H1 (cell line): ENCODE measurements around the gene CRCP. TPM values are rescaled to one million over a fixed set of nuclear protein-coding genes. Genes with fewer than 3 reads are reported as not detected.
A peak's percentile ranks its signal among the peaks of the same experiment; 100 is the strongest.

ENCODE experiments used
- CTCF ChIA-PET: fragments of 300-600 bp; sonication (Branson Sonifier 250); formaldehyde crosslinking; loops from one replicate; lab custom pipeline; 2021; ENCODE audit not compliant: partially characterized antibody; lab: Charles Lee
- POLR2A ChIA-PET: fragments of 300-600 bp; sonication (Branson Sonifier 250); formaldehyde crosslinking; loops from one replicate; lab custom pipeline; 2021; ENCODE audit warnings: inconsistent platforms; ENCODE audit not compliant: partially characterized antibody; lab: Charles Lee
- DNase-seq, 2 experiments: peaks; one replicate each; pipeline versions ENCODE4 v3.0.0 to v3.0.0-alpha.2; 2010 to 2022; ENCODE audit warnings: low spot score in 2 of 2, low read depth in 1 of 2, mixed read lengths in 1 of 2
- FAIRE-seq: peaks from 2 replicates; lab custom pipeline; 2011; peaks lifted over from hg19 to GRCh38; lab: Jason Lieb, UNC
- H2AFZ ChIP-seq: 2 replicates; pipeline ENCODE4 v1.8.1; 2012; ENCODE audit warnings: low read length, inconsistent platforms
- H2AK5ac ChIP-seq: 2 replicates; pipeline ENCODE4 v1.6.1; 2013; ENCODE audit warnings: low read depth, low read length
- H2BK120ac ChIP-seq: replicated peaks from 2 replicates; pipeline ENCODE3; 2013; ENCODE audit warnings: low read depth, low read length, inconsistent platforms
- H2BK12ac ChIP-seq: 2 replicates; pipeline ENCODE4 v1.6.1; 2013; ENCODE audit warnings: low read depth, low read length
- H2BK15ac ChIP-seq: 2 replicates; pipeline ENCODE4 v1.6.1; 2013; ENCODE audit warnings: low read length
- H2BK20ac ChIP-seq: 2 replicates; pipeline ENCODE4 v1.6.1; 2013; ENCODE audit warnings: low read length
- H2BK5ac ChIP-seq: 2 replicates; pipeline ENCODE4 v1.6.1; 2013; ENCODE audit warnings: low read depth, low read length
- H3K14ac ChIP-seq: 2 replicates; pipeline ENCODE4 v1.6.1; 2013; ENCODE audit warnings: inconsistent platforms; ENCODE audit not compliant: insufficient read length
- H3K18ac ChIP-seq: 2 replicates; pipeline ENCODE4 v1.6.1; 2013; ENCODE audit warnings: low read length; ENCODE audit errors: extremely low read depth
- H3K23ac ChIP-seq: 2 replicates; pipeline ENCODE4 v1.6.1; 2013; ENCODE audit warnings: inconsistent platforms; ENCODE audit not compliant: insufficient read length
- H3K23me2 ChIP-seq: 2 replicates; pipeline ENCODE4 v1.6.1; 2013; ENCODE audit warnings: low read depth, low read length
- H3K27ac ChIP-seq: 2 replicates; pipeline ENCODE4 v1.6.1; 2011; ENCODE audit warnings: low read depth, low read length, inconsistent platforms
- H3K27me3 ChIP-seq, 4 experiments: replicated peaks in 1 of 4; 1 replicate in 1 of 4; 2 replicates in 3 of 4; pipeline versions ENCODE4 v1.6.1 to v1.8.1; 2011 to 2013; ENCODE audit warnings: low read length in 3 of 4, mild to moderate bottlenecking in 3 of 4, inconsistent platforms in 2 of 4, mixed read lengths in 2 of 4, moderate library complexity in 1 of 4; ENCODE audit not compliant: control insufficient read depth in 3 of 4, insufficient read depth in 3 of 4; ENCODE audit errors: extremely low read depth in 1 of 4
- H3K36me3 ChIP-seq, 4 experiments: 2 replicates each; pipeline versions ENCODE4 v1.6.1 to v1.8.1; 2011 to 2013; ENCODE audit warnings: mild to moderate bottlenecking in 4 of 4, low read length in 3 of 4, moderate library complexity in 2 of 4, control low read depth in 1 of 4, inconsistent platforms in 1 of 4; ENCODE audit not compliant: insufficient read depth in 4 of 4, control insufficient read depth in 2 of 4
- H3K4ac ChIP-seq: replicated peaks from 2 replicates; pipeline ENCODE3; 2013; ENCODE audit warnings: low read length, low read depth, mixed read lengths, inconsistent platforms; ENCODE audit not compliant: insufficient read length
- H3K4me1 ChIP-seq, 4 experiments: replicated peaks in 1 of 4; 1 replicate in 1 of 4; 2 replicates in 3 of 4; pipeline versions ENCODE4 v1.6.1 to v1.8.1; 2011 to 2013; ENCODE audit warnings: low read length in 3 of 4, inconsistent platforms in 2 of 4, mixed read lengths in 1 of 4; ENCODE audit not compliant: insufficient read depth in 4 of 4, control insufficient read depth in 3 of 4
- H3K4me2 ChIP-seq, 2 experiments: 2 replicates each; pipeline versions ENCODE4 v1.6.1 to v1.8.1; 2011 to 2013; ENCODE audit warnings: low read depth in 2 of 2, low read length in 2 of 2, control low read depth in 1 of 2, inconsistent platforms in 1 of 2, mild to moderate bottlenecking in 1 of 2; ENCODE audit not compliant: insufficient read depth in 1 of 2
- H3K4me3 ChIP-seq, 4 experiments: fragments of 200-600, 300-600 bp in 1 of 4; sonication (generic), shearing (Covaris generic), sonication (Bioruptor Twin) in 1 of 4; 2 replicates each; pipeline versions ENCODE4 v1.5.1 to v1.8.1; 2011 to 2016; ENCODE audit warnings: low read length in 4 of 4, low read depth in 3 of 4, control low read depth in 2 of 4, inconsistent platforms in 2 of 4, mild to moderate bottlenecking in 2 of 4, mixed read lengths in 1 of 4, moderate library complexity in 1 of 4; ENCODE audit not compliant: insufficient read depth in 2 of 4; ENCODE audit errors: extremely low read depth in 1 of 4
- H3K56ac ChIP-seq: replicated peaks from 2 replicates; pipeline ENCODE3; 2013; ENCODE audit warnings: low read depth, mild to moderate bottlenecking, mixed read lengths, low read length, inconsistent platforms; ENCODE audit not compliant: insufficient read length
- H3K79me1 ChIP-seq: 2 replicates; pipeline ENCODE4 v1.6.1; 2013; ENCODE audit warnings: low read depth, low read length, control low read depth
- H3K79me2 ChIP-seq, 2 experiments: 2 replicates each; pipeline versions ENCODE4 v1.6.1 to v1.8.1; 2012 to 2013; ENCODE audit warnings: low read length in 2 of 2, mild to moderate bottlenecking in 2 of 2, inconsistent platforms in 1 of 2; ENCODE audit not compliant: insufficient read depth in 2 of 2, control insufficient read depth in 1 of 2
- H3K9ac ChIP-seq, 4 experiments: replicated peaks in 1 of 4; 1 replicate in 1 of 4; 2 replicates in 3 of 4; pipeline versions ENCODE4 v1.6.1 to v1.8.1; 2011 to 2013; ENCODE audit warnings: low read depth in 3 of 4, low read length in 3 of 4, control low read depth in 2 of 4, mild to moderate bottlenecking in 2 of 4, moderate library complexity in 2 of 4, inconsistent platforms in 1 of 4; ENCODE audit errors: extremely low read depth in 1 of 4
- H3K9me3 ChIP-seq, 2 experiments: 2 replicates each; pipeline versions ENCODE4 v1.6.1 to v1.8.1; 2012 to 2013; ENCODE audit warnings: mild to moderate bottlenecking in 2 of 2, moderate library complexity in 2 of 2, control low read depth in 1 of 2, inconsistent platforms in 1 of 2, low read depth in 1 of 2, low read length in 1 of 2, mixed read lengths in 1 of 2; ENCODE audit not compliant: insufficient read depth in 2 of 2
- H4K20me1 ChIP-seq, 2 experiments: replicated peaks in 1 of 2; 2 replicates each; pipeline versions ENCODE3 to v1.8.1; 2011 to 2013; ENCODE audit warnings: inconsistent platforms in 2 of 2, low read length in 2 of 2, mild to moderate bottlenecking in 1 of 2; ENCODE audit not compliant: insufficient read depth in 2 of 2, control insufficient read depth in 1 of 2
- H4K5ac ChIP-seq: 2 replicates; pipeline ENCODE4 v1.6.1; 2013; ENCODE audit warnings: low read length, low read depth, mixed read lengths, inconsistent platforms; ENCODE audit not compliant: insufficient read length
- H4K8ac ChIP-seq: 2 replicates; pipeline ENCODE4 v1.8.0; 2013; ENCODE audit warnings: mild to moderate bottlenecking, moderate library complexity, low read length, inconsistent platforms; ENCODE audit not compliant: insufficient read depth; ENCODE audit errors: extremely low read depth
- H4K91ac ChIP-seq: replicated peaks from 2 replicates; pipeline ENCODE3; 2013; ENCODE audit warnings: low read length, mixed read lengths, inconsistent platforms; ENCODE audit not compliant: insufficient read length
- BACH1 ChIP-seq: IDR thresholded peaks from 2 replicates; pipeline ENCODE4 v1.6.1; 2012; ENCODE audit warnings: low read length, improper control_type of control experiment
- CHD2 ChIP-seq: IDR thresholded peaks from 2 replicates; pipeline ENCODE4 v1.6.1; 2012; ENCODE audit warnings: low read length, improper control_type of control experiment
- WGBS, 2 experiments: shearing (Covaris generic) in 1 of 2; methylation state at CpG; one replicate each; pipeline versions ENCODE4 v1.1.6 to v1.1.7; 2013 to 2015; ENCODE audit warnings: low lambda C conversion rate in 2 of 2, mixed read lengths in 2 of 2, inconsistent platforms in 1 of 2, low coverage in 1 of 2, missing lambda C conversion rate in 1 of 2; ENCODE audit not compliant: insufficient replicate concordance in 2 of 2, insufficient coverage in 1 of 2, insufficient read length in 1 of 2; ENCODE audit errors: extremely low coverage in 1 of 2, missing lambda C conversion rate in 1 of 2; 5-methylcytosine and 5-hydroxymethylcytosine counted together
- polyA plus RNA-seq, 7 experiments: library from polyadenylated mRNA; depleted of rRNA in 3 of 7; stranded (reverse) in 5 of 7; unstranded in 2 of 7; fragments of >200 nt in 5 of 7; fragments of 200-250 nt in 2 of 7; gene quantifications; 1 replicate in 5 of 7; 2 replicates in 1 of 7; 4 replicates in 1 of 7; pipeline versions ENCODE4 v1.2.1 to v1.2.3, GENCODE V29; 2011 to 2013; ENCODE audit warnings: missing spikeins in 2 of 7, mixed read lengths in 2 of 7
- total RNA-seq: library from RNA; stranded (reverse); fragmentation: NEBNext Ultra II Directional; extraction: Animal tissue kit (Norgen Biotek cat#: 25700); gene quantifications from 2 replicates; pipeline ENCODE4 v1.2.1, GENCODE V29; 2021
- TF ChIP-seq, protein P1 (sequence below): IDR thresholded peaks from 2 replicates; pipeline ENCODE4 v1.6.1; 2012; ENCODE audit warnings: inconsistent platforms

The CRCP gene
- total and polyA plus RNA-seq, 2 of the 8 experiments (the other 6 are each of a cell fraction or from before 2014, with no cell fraction given), result 15.0 to 29.3 TPM

GRCh38 chr7:66198956-66199355 lies 84.3 kb downstream of the CRCP start:
- H3K9me3 ChIP-seq, result no peaks in the 10 kb centered on the region
- POLR2A ChIA-PET, result no interaction called here
- H2BK120ac ChIP-seq, result no peak overlapping the region
- H3K4me1 ChIP-seq, result no peaks in the 10 kb centered on the region
- no peak overlapping the region for H3K9ac ChIP-seq
- no peak overlapping the region for H3K4me2 ChIP-seq
- WGBS, 2 experiments, result 96% methylated on average over 4 of the region's 4 CpGs; no CpG with 5 or more reads in 1 of the 2 experiments
- CTCF ChIA-PET, result interaction anchor here (0.6 to 1.4 kb wide), 4 partner anchors 15 to 771 kb away, joined by 3 to 5 read pairs (median 4); no protein-coding TSS in a partner anchor
- H3K4me3 ChIP-seq, result no peak overlapping the region
- 0 out of 2 replicates have a peak overlapping the region, but pooled peaks have one; percentile 70 for H2AFZ ChIP-seq
- no peak overlapping the region for H2BK5ac ChIP-seq
- H3K18ac ChIP-seq, result no peak overlapping the region
- no peak overlapping the region for H2AK5ac ChIP-seq
- FAIRE-seq (no peak), DNase-seq (no peak)
- no peak overlapping the region for H2BK20ac ChIP-seq
- no peak overlapping the region for H4K8ac ChIP-seq
- no peak overlapping the region for H3K23ac ChIP-seq
- H3K27me3 ChIP-seq, result no peaks in the 10 kb centered on the region
- no peak overlapping the region for H3K27ac ChIP-seq
- no peak overlapping the region for H4K91ac ChIP-seq
- H3K4ac ChIP-seq, result no peak overlapping the region
- no peaks in the 10 kb centered on the region for H3K79me1 ChIP-seq
- H3K36me3 ChIP-seq, result no peaks in the 10 kb centered on the region
- no peak overlapping the region for H2BK15ac ChIP-seq
- H2BK12ac ChIP-seq, result no peak overlapping the region
- H3K56ac ChIP-seq, result no peak overlapping the region
- no peak overlapping the region for H3K14ac ChIP-seq
- no peaks in the 10 kb centered on the region for H4K20me1 ChIP-seq
- H4K5ac ChIP-seq, result no peak overlapping the region
- H3K79me2 ChIP-seq, result no peaks in the 10 kb centered on the region
- H3K23me2 ChIP-seq, result no peaks in the 10 kb centered on the region
- TF ChIP-seq, protein P1, sequence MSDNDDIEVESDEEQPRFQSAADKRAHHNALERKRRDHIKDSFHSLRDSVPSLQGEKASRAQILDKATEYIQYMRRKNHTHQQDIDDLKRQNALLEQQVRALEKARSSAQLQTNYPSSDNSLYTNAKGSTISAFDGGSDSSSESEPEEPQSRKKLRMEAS, result no peak
- no peak for TF ChIP-seq CHD2
- no peak for TF ChIP-seq BACH1
